ENCODE data around the gene MAGEA2B. TPM values are rescaled to one million over a fixed set of nuclear protein-coding genes. Genes with fewer than 3 reads are reported as not detected.
"Not testable (repeated sequence)": the region's sequence is repeated elsewhere in the genome, so short reads cannot be mapped to it uniquely, and the experiment has no call there.

The MAGEA2B gene
- total RNA-seq, 2 experiments from 2014 or later = not detected

DNA sequence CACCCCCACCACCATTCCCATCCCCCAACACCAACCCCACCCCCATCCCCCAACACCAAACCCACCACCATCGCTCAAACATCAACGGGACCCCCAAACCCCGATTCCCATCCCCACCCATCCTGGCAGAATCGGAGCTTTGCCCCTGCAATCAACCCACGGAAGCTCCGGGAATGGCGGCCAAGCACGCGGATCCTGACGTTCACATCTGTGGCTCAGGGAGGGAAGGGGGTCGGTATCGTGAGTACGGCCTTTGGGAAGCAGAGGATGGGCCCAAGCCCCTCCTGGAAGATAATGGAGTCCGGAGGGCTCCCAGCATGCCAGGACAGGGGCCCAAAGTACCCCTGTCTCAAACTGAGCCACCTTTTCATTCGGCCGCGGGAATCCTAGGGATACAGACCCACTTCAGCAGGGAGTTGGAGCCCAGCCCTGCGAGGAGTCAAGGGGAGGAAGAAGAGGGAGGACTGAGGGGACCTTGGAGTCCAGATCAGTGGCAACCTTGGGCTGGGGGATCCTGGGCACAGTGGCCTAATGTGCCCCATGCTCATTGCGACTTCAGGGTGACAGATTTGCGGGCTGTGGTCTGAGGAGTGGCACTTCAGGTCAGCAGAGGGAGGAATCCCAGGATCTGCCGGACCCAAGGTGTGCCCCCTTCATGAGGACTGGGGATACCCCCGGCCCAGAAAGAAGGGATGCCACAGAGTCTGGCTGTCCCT lies 19.9 kb downstream of the MAGEA2B start:
- POLR2A ChIA-PET; CTCF ChIA-PET; H3K9me3 Mint-ChIP-seq; H3K27ac Mint-ChIP-seq; intact Hi-C loops (cut with micrococcal nuclease); DNase-seq; H3K4me1 Mint-ChIP-seq (ENCODE audit: low read depth); H3K36me3 Mint-ChIP-seq; H3K27me3 Mint-ChIP-seq; H3K4me3 Mint-ChIP-seq: not testable (repeated sequence)

DNA sequence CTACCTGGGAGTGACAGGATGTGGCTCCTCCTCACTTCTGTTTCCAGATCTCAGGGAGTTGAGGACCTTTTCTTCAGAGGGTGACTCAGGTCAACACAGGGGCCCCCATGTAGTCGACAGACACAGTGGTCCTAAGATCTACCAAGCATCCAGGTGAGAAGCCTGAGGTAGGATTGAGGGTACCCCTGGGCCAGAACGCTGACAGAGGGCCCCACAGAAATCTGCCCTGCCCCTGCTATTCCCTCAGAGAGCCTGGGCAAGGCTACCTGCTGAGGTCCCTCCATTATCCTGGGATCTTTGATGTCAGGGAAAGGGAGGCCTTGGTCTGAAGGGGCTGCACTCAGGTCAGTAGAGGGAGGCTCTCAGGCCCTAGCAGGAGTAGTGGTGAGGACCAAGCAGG lies 20.7 kb downstream of the MAGEA2B start:
- CTCF ChIA-PET = no interaction called here
- H3K36me3 Mint-ChIP-seq = no peaks in the 10 kb centered on the region
- no peak for DNase-seq
- no peaks in the 10 kb centered on the region for H3K9me3 Mint-ChIP-seq
- H3K4me1 Mint-ChIP-seq (ENCODE audit: low read depth) = no peaks in the 10 kb centered on the region
- H3K4me3 Mint-ChIP-seq = no peak overlapping the region
- intact Hi-C loops (cut with micrococcal nuclease) = no loop called here
- POLR2A ChIA-PET = no interaction called here
- no peak overlapping the region for H3K27ac Mint-ChIP-seq
- H3K27me3 Mint-ChIP-seq = no peaks in the 10 kb centered on the region

DNA sequence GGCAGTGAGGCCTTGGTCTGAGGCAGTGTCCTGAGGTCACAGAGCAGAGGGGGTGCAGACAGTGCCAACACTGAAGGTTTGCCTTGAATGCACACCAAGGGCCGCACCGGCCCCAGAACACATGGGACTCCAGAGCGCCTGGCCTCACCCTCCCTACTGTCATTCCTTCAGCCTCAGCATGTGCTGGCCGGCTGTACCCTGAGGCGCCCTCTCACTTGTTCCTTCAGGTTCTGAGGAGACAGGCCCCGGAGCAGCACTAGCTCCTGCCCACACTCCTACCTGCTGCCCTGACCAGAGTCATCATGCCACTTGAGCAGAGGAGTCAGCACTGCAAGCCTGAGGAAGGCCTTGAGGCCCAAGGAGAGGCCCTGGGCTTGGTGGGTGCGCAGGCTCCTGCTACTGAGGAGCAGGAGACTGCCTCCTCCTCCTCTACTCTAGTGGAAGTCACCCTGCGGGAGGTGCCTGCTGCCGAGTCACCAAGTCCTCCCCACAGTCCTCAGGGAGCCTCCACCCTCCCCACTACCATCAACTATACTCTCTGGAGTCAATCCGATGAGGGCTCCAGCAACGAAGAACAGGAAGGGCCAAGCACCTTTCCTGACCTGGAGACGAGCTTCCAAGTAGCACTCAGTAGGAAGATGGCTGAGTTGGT lies 21.6 kb downstream of the MAGEA2B start:
- CTCF ChIA-PET = no interaction called here

DNA sequence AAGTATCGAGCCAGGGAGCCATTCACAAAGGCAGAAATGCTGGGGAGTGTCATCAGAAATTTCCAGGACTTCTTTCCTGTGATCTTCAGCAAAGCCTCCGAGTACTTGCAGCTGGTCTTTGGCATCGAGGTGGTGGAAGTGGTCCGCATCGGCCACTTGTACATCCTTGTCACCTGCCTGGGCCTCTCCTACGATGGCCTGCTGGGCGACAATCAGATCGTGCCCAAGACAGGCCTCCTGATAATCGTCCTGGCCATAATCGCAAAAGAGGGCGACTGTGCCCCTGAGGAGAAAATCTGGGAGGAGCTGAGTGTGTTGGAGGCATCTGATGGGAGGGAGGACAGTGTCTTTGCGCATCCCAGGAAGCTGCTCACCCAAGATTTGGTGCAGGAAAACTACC lies 22.1 kb downstream of the MAGEA2B start:
- H3K36me3 Mint-ChIP-seq; CTCF ChIA-PET; POLR2A ChIA-PET; H3K9me3 Mint-ChIP-seq; H3K27me3 Mint-ChIP-seq; intact Hi-C loops (cut with micrococcal nuclease); H3K4me3 Mint-ChIP-seq; DNase-seq; H3K4me1 Mint-ChIP-seq (ENCODE audit: low read depth); H3K27ac Mint-ChIP-seq: not testable (repeated sequence)

More for the DNA sequence above, 21.6 kb downstream of the MAGEA2B start:
- no peaks in the 10 kb centered on the region for H3K4me1 Mint-ChIP-seq (ENCODE audit: low read depth)
- H3K36me3 Mint-ChIP-seq = no peaks in the 10 kb centered on the region
- no peak for DNase-seq
- H3K27ac Mint-ChIP-seq = no peak overlapping the region
- H3K9me3 Mint-ChIP-seq = no peaks in the 10 kb centered on the region
- H3K4me3 Mint-ChIP-seq = no peak overlapping the region
- POLR2A ChIA-PET = no interaction called here
- intact Hi-C loops (cut with micrococcal nuclease) = no loop called here
- H3K27me3 Mint-ChIP-seq = no peaks in the 10 kb centered on the region

DNA sequence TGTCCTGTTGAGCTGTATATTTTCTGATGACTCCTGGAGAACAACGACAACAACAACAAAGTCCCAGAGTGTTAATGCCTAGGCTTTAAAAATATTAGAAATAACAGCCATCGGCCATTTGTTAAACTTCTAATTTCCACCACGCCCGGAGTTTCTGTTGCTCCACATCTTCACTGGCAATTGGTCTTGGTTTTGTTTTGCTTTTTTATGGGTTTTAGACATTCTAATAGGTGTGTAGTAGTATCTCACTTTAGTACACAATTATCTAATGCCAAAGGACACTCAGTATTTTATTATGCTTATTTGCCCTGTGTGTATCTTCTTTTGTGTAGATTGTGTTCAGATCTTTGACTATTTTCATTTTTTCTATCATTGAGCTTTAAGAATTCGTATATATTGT lies 24.1 kb downstream of the MAGEA2B start:
- Mint-ChIP-seq H3K27ac (no peak overlapping the region), H3K36me3 (no peaks in the 10 kb centered on the region), H3K27me3 (no peaks in the 10 kb centered on the region), H3K4me3 (no peak overlapping the region), H3K4me1 (ENCODE audit: low read depth) (no peaks in the 10 kb centered on the region), H3K9me3 (no peaks in the 10 kb centered on the region)
- no peak for DNase-seq
- POLR2A ChIA-PET = no interaction called here
- intact Hi-C loops (cut with micrococcal nuclease) = no loop called here
- CTCF ChIA-PET = no interaction called here

DNA sequence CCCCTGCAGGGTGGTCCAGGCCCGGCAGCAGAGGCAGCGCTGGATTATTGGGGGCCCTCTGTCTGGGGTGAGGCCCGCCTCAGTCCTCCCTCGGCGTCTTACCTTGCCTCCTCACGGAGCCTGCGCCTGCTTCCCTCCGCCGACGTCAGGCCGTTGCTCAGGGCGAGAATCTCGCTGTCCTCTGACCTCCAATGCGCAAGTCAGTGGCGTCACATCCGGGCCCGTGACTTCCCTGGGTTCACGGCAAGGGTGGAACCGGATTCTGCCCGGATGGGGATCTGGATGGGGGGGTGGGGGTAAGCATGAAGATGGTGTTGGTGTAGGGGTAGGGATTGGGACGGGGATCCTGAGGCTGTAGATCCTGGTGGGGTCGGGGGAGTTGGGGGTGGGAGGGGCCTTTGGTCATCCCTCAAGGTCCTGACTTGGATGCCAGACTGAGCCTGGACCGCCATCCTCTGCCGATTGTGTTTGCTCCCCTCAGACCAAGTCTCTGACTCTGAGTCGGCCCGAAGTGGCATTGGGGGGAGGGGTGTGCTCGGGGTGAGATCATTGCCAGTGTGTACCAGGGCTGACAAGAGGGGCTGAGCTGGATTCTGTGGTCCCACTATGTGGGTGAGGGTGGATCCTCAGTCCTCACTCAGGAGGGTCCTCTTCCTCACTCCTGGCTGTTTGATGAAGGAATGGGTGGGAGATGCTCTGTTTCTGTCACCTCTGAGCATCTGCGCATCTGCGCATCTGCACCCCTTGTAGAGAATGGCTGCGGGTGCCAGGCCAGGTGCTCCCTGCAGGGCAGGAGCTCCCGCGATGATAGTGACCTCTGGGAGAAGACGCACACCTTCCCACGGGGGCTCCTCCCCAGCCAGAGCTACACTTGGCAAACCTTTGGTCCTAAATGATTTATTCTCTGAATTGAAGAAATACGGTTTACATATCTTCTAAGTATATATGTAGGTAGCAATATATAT lies 39.5 kb downstream of the MAGEA2B start, which contains the start of gene MAGEA2:
TSS of gene MAGEA2 (minus strand) at position 157 of the 965 bp plus-strand sequence. CDS start 2,479 bp downstream, outside the sequence.
- H3K27me3 Mint-ChIP-seq; intact Hi-C loops (cut with micrococcal nuclease); H3K27ac Mint-ChIP-seq; H3K9me3 Mint-ChIP-seq; CTCF ChIA-PET; H3K4me1 Mint-ChIP-seq (ENCODE audit: low read depth); DNase-seq; H3K36me3 Mint-ChIP-seq; POLR2A ChIA-PET; H3K4me3 Mint-ChIP-seq: not testable (repeated sequence)

DNA sequence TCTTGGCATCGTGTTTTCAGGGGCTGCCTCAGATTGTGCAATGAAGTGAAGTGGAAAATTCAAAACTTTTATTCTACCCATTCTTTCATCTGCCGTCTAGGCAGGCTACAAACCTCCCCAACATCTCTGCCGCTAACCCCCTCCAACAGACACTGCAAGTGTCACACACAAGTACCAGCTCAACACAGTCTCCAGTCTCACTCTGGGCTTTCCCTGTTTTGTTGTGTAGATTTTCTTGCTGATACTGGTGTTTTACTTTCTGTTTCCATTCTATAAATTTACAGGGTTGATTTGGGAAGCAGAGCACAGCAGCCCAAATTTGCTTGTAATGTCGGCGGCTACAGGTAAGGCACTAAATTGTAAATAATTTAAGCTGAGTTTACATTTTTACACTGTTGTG lies 40.4 kb downstream of the MAGEA2B start:
- POLR2A ChIA-PET, H3K36me3 Mint-ChIP-seq, CTCF ChIA-PET: not testable (repeated sequence)

DNA sequence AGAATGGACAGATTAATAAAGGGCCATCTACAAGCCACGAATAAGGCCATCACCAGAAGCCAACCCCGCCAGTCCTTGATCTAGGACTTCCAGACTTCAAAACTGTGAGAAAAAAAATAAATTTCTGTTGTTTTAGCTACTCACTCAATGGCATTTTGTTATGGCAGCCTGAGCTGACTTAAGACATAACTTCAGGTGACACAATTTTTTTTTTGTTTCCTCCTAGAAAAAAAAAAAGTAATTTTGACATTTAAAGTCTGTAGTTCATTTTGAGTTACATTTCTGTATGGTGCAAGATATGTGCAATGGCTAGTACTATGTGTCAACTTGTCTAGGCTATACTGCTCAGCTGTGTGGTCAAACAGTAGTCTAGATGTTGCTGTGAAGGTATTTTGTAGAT lies 44.5 kb downstream of the MAGEA2B start, which contains the start of gene CSAG3:
TSS of gene CSAG3 (plus strand) at position 301 of the 400 bp plus-strand sequence.
- H3K4me3 Mint-ChIP-seq; H3K27ac Mint-ChIP-seq; H3K4me1 Mint-ChIP-seq (ENCODE audit: low read depth); H3K9me3 Mint-ChIP-seq; H3K36me3 Mint-ChIP-seq; CTCF ChIA-PET; intact Hi-C loops (cut with micrococcal nuclease); DNase-seq; H3K27me3 Mint-ChIP-seq; POLR2A ChIA-PET: not testable (repeated sequence)

More for the DNA sequence above, 40.4 kb downstream of the MAGEA2B start:
- intact Hi-C loops (cut with micrococcal nuclease); H3K4me3 Mint-ChIP-seq; H3K9me3 Mint-ChIP-seq; H3K27ac Mint-ChIP-seq; H3K27me3 Mint-ChIP-seq; H3K4me1 Mint-ChIP-seq (ENCODE audit: low read depth); DNase-seq: not testable (repeated sequence)

DNA sequence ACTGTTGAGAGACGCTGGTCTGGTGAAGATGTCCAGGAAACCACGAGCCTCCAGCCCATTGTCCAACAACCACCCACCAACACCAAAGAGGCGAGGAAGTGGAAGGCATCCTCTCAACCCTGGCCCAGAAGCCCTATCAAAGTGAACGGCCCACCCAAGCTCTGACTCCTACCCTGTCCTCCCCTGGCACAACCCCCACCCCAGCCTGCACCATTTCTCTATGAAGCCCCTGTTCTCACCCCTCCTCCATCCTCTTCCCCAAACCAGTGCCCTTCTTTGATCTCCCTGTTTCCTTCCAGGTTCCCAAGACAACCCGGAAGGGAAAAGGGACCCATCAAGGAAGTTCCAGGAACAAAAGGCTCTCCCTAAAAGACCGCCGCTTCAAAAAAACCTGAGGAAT lies 45.1 kb downstream of the MAGEA2B start:
- intact Hi-C loops (cut with micrococcal nuclease); H3K36me3 Mint-ChIP-seq; H3K27ac Mint-ChIP-seq; CTCF ChIA-PET; DNase-seq; H3K4me1 Mint-ChIP-seq (ENCODE audit: low read depth); H3K4me3 Mint-ChIP-seq; H3K9me3 Mint-ChIP-seq; H3K27me3 Mint-ChIP-seq; POLR2A ChIA-PET: not testable (repeated sequence)

DNA sequence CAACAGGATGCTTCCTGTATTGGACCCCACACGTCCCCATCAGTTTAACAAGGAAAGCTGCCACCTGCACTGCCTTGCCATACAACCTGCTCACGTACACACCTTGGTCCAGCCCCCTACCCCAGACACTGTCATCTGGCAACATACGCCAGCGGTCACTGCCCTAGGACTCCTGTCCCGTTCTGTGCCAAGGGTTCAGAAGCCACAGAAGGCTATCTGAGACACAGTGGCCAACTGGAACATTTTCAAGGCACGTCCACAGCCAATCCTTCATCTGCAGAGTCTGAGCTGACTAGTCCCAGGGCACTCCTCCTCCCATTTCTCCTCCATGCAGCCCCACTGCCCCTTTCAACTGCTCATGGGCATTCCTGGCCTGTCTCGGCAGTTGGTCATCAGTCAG lies 47.2 kb downstream of the MAGEA2B start:
- H3K36me3 Mint-ChIP-seq; H3K27ac Mint-ChIP-seq; CTCF ChIA-PET; H3K4me3 Mint-ChIP-seq; H3K9me3 Mint-ChIP-seq; intact Hi-C loops (cut with micrococcal nuclease); DNase-seq; H3K4me1 Mint-ChIP-seq (ENCODE audit: low read depth); POLR2A ChIA-PET; H3K27me3 Mint-ChIP-seq: not testable (repeated sequence)

DNA sequence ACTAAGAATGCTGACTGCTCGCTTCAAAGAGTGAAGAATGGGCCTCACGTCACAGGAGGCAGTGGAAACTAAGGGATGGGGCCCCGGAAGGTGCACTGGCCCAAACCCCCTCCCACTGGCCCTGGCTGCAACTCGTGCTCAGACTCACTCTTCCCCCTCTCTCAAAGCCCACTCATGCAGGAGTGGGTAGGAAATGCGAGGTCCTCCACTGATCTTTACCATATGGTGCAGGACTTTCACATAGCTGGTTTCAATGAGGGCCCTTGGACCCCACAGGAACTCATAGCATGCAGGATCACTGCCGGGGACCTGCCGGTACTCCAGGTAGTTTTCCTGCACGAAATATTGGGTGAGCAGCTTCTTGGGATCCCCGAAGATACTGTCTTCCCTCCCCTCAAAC lies 52.1 kb downstream of the MAGEA2B start:
- POLR2A ChIA-PET, H3K9me3 Mint-ChIP-seq: not testable (repeated sequence)

More for the DNA sequence above, 52.1 kb downstream of the MAGEA2B start:
- intact Hi-C loops (cut with micrococcal nuclease); H3K4me3 Mint-ChIP-seq; CTCF ChIA-PET; H3K36me3 Mint-ChIP-seq; H3K27me3 Mint-ChIP-seq; H3K27ac Mint-ChIP-seq; DNase-seq; H3K4me1 Mint-ChIP-seq (ENCODE audit: low read depth): not testable (repeated sequence)

All from activated CD4-positive, alpha-beta memory T cell treated with anti-CD3 and anti-CD28 coated beads for 36 hours (primary cell).